ENCODE data around the gene LRP1.

Gene LRP1

GRCh38 chr12:57138526-57139272 lies 10.4 kb downstream of the LRP1 start:
- no peak for DNase-seq

DNA sequence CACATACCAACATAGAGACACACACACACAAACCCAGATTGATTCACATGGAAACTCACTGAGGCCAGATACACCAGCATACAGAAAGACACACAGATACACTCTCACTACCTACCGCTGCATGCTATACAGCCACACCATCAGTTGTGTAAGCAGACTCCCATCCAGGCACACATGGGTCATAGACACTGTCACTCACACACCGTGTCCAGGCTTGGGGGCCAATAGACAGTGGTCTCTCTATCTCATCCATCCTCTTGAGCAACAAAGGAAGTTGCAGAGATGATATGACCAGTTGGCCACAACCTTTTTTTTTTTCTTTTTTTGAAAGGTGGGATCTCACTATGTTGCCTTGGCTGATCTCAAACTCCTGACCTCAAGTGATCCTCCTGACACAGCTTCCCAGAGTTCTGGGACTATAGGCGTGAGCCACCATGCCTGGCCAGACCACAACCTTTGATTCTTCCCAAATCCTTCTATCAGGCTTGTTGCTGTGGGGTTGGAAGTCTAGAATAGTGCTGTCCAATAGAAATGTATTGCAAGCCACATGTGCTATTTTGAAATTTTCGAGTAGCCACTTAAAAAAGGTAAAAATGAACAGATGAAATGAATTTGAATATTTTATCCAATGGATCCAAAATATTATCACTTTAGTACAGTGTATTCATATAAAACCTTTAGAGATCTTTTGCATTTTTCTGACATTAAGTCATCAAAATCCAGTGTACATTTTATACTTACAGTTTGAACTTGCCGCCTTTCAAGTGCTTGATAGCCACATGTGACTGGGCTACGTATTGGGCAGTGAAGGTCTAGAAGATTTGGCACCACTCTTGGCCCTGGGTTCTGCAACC lies 11.7 kb downstream of the LRP1 start:
- no peak for DNase-seq

DNA sequence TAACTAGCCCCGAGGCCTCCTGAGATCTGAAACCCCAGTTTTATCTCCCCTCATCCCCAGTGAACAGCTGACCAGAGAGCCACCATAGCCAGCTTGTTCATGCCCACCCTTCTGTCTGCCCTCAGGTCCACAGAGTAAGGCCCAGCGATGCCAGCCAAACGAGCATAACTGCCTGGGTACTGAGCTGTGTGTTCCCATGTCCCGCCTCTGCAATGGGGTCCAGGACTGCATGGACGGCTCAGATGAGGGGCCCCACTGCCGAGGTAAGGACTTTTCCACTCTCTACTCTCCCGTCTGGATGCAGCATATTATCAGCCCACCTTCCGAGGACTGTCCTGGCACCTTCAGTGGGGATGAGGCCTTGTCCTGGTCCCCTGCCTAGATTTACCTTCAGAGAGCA lies 13.0 kb downstream of the LRP1 start:
- no peak for DNase-seq

GRCh38 chr12:57142121-57142520 lies 13.8 kb downstream of the LRP1 start:
- no peak for DNase-seq

GRCh38 chr12:57142727-57143126 lies 14.4 kb downstream of the LRP1 start:
- DNase-seq, result no peak

- DNase-seq, result no peak
Measured at GRCh38 chr12:57143454-57143853, 15.2 kb downstream of the LRP1 start.

GRCh38 chr12:57145460-57146059 lies 17.3 kb downstream of the LRP1 start:
- no peak for DNase-seq

DNA sequence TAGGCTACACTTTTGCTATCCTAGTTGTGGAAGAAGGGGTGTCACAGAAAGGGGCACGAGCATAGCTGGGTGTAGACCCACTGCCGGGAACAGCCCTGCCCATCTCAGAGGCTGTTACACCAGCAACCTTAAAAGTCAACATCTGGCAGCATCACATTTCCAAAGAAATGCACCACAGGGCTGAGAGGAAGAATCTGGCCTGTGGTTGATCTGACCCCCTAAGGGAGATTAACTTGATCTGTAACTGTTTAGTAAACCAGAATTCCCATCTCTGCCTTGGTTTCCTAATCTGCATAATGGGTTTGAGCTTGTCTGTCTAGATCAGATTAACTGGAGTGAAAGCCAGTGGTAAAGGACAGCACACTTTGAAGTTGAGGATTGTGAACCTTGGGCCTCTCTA lies 17.8 kb downstream of the LRP1 start:
- no peak for DNase-seq

DNA sequence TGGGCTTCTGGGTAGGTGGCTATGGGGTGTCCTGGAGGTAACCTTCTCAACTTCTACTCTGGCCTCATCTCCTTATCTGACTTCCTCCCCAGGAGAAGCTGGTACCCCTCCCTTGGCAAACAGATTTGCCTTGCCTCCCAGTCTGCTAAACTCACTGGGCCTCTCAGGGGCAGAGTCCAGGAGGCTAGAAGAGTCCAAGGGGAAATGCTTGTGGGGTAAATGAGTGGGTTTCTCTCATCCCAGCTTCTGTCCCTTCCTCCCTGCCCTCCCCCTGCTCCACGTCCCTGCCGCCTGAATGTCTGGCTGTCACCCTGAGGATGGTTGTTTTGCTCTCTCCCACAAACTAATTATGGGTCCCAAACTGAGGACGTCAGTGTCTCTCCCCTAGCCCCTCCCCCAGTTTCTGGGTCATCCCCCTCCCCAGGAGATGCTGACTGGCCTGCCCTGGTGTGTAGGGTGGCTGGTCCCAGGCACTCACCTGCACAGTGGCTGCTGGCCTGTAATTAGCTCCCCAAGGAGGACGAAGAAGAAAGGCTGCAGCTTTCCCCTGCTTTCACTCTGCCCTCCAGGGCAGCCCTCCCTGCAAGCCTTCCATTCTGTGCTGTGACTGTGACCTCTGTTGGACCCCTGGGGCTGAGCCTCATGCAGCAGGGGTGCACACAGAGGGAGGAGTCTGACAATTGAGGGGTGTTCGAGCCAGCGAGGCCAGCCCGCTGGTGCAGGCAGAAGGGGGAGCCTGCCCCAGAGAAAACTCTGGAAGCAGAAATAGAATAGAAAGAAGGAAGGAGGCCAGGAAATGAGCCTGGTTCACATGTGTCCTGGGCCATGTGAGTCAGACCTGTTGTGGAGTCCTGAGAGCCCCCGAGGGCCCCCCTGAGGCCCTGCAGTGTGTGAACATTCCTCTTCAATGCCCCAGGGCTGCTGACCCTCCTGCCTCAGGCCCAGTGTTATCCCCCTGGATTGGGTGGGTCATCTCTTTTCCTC lies 19.0 kb downstream of the LRP1 start, which contains the start of gene LRP1-AS:
LRP1-AS (minus strand) TSS at position 659 of the 984 bp plus-strand sequence.
- DNase-seq, result no peak

DNA sequence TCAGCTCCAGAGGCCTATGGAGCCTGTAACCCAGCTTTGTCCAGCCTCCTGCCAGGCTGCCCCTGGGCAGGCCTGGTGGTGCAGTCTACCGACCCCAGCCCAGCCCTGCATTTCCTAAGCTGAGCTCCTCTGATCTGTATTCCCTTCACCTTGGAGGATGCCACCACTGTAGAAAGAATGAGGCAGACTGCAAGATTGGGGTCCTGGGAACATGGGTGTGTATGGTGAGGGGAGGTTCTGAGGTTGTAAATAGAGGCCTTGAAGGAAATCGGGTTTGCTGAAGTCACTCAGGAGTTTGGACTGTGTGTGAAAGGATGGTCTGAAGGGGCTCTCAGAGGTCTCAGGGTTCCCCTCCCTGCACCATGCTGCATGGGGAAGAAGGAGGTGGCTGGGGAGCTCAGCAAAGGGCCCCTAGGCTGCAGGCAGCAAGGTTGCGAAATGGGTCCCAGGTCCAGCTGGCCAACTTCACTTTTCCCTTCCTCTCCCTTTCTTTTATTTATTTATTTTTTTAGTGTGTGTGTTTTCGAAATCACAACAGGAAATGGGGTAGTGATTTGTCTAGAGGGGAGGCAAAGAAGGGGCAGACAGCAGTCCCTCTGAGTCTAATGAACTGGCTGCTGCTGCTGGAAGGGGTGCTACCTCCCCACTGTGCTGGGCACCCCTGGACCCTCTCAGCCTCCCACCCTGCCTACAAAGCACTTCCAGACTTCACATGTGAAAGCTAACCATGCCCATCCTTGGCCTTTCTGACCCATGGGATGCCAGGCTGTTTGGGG lies 20.4 kb downstream of the LRP1 start:
- DNase-seq, result no peak

DNA sequence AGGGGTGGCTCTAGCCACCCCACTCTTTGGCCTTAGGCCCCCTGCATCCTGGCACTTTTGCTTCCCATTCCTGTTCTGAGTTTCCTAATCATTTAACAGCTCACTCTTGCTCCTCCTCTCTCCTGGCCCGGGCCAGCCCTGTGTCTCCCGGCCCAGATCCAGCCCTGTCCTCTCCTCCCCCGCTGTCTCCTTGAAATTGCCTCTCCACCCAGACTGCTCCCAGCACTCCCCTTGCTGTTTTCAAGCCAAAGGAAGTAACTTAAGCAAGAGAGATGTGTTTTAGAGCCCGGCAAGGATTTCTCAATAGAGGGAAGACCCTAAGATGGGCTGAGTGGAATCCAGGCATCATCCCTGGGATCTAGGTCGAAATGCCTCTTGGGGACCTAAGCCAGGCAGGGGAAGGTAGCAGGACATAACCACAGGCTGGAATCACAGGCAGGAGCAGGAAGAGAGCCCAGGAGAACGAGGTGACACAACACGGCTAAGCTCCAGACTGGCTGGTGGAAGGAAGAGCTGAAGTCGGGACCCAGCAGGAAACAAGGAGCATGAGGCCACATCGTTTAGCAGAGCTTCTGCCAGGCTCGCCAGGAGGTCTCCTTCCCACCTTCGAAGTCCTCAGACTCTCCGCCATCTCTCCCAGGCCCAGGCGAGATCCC lies 21.1 kb downstream of the LRP1 start:
- no peak for DNase-seq

GRCh38 chr12:57150400-57151000 lies 22.2 kb downstream of the LRP1 start:
- no peak for DNase-seq

GRCh38 chr12:57151741-57152630 lies 23.7 kb downstream of the LRP1 start:
- DNase-seq, result no peak

- no peak for DNase-seq
Measured at GRCh38 chr12:57152639-57153038, 24.4 kb downstream of the LRP1 start.

- no peak for DNase-seq
Measured at GRCh38 chr12:57153415-57153997, 25.2 kb downstream of the LRP1 start.

DNA sequence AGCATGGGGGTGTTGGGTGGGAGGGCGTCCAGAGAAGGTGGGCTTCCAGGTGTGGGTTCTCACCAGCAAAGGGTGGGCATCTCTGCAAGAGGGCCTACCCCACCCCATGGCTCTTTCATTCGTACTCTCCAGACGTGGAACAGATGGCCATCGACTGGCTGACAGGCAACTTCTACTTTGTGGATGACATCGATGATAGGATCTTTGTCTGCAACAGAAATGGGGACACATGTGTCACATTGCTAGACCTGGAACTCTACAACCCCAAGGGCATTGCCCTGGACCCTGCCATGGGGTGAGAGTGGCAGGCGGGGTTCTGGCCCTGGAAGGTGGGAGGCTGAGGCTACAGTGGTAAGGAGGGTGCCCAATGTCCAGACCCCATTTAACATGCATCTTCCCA lies 25.8 kb downstream of the LRP1 start:
- DNase-seq, result no peak

DNA sequence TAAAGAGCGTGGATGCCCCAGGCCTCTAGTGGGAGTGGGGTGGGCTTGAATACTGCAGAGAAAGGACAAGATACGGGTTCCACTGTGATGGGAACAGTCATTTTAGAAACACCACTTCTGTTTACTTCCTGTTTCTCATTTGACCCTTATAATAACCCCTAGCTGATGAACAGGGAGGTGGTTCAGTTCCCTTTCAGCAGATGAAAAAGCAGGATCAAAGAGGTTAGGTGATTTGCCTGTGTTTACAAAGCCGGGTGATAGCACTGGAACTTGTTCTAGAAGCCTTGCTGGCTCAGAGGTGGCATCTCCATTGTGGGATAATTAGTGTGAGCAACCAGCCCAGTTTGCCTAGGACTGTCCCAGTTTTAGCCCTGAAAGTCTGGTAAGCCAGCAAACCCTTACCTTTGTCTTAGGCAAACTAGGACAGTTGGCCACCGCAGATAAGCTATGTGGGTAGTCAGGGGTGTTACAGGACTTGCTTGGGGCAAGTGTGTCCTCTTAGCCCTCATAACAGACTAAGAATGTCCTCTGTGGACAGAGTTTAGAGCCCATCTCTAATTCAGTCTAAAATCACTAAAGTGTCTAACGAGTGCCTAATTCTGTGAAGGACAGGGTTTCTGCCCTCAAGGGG lies 26.6 kb downstream of the LRP1 start:
- DNase-seq, result no peak

GRCh38 chr12:57156701-57157403 lies 28.6 kb downstream of the LRP1 start:
- no peak for DNase-seq

Data from stimulated activated CD8-positive, alpha-beta memory T cell treated with anti-CD3 and anti-CD28 coated beads, Interleukin-4, amount 100 ng/mL, for 48 hours (primary cell).